Suprapubic skin (tissue), 3 donors: ENCODE data around the gene FA2H.

Source experiments
- CTCF ChIP-seq, 2 donors: fragments of 200-600 bp in 1 of 2; fragments of 450-650 bp in 1 of 2; sonication (generic) in 1 of 2; IDR thresholded peaks; one replicate each; pipeline ENCODE4 v1.5.1; 2016 to 2019; ENCODE audit warnings: antibody characterized with exemption in 2 of 2, mild to moderate bottlenecking in 1 of 2, moderate library complexity in 1 of 2
- EP300 ChIP-seq: sonication (generic); formaldehyde crosslinking; IDR thresholded peaks from one replicate; pipeline ENCODE4 v1.6.1; 2017; ENCODE audit warnings: antibody characterized with exemption
- POLR2A ChIP-seq, 2 donors: fragments of 450-650 bp; IDR thresholded peaks; one replicate each; pipeline ENCODE4 v1.6.1; 2017; ENCODE audit warnings: antibody characterized with exemption in 2 of 2, mild to moderate bottlenecking in 2 of 2, moderate library complexity in 2 of 2

- no peak for TF ChIP-seq EP300
- no peak for TF ChIP-seq CTCF (IDR thresholded peaks at IDR 0.05)
- TF ChIP-seq POLR2A (IDR thresholded peaks at IDR 0.05), result no peak
Measured at GRCh38 chr16:74742051-74742481, 32.6 kb downstream of the FA2H start.
